Hepatocyte (in vitro differentiated cells): ENCODE data around the gene SLC35G6. TPM values are rescaled to one million over a fixed set of nuclear protein-coding genes. Genes with fewer than 3 reads are reported as not detected.

Experiments
- DNase-seq: peaks from one replicate; pipeline ENCODE4 v3.0.0-alpha.2; 2016; ENCODE audit warnings: low spot score
- H2AFZ ChIP-seq: fragments of 200-600 bp; sonication (generic); 2 replicates; pipeline ENCODE4 v1.6.0; 2016; ENCODE audit warnings: antibody characterized with exemption, mild to moderate bottlenecking
- H3K27ac ChIP-seq: fragments of 200-600 bp; sonication (generic); 2 replicates; pipeline ENCODE4 v1.5.1; 2016; ENCODE audit warnings: mild to moderate bottlenecking
- H3K27me3 ChIP-seq: fragments of 200-600 bp; sonication (generic); 2 replicates; pipeline ENCODE4 v1.6.1; 2016
- H3K36me3 ChIP-seq: fragments of 200-600 bp; sonication (generic); replicated peaks from 2 replicates; pipeline ENCODE4 v1.5.1; 2016; ENCODE audit warnings: low read depth; ENCODE audit not compliant: insufficient read depth
- H3K4me1 ChIP-seq: fragments of 200-600 bp; sonication (generic); 2 replicates; pipeline ENCODE4 v1.5.1; 2016; ENCODE audit warnings: mild to moderate bottlenecking, moderate library complexity; ENCODE audit not compliant: insufficient read depth
- H3K4me2 ChIP-seq: fragments of 200-600 bp; sonication (generic); 2 replicates; pipeline ENCODE4 v1.6.0; 2016
- H3K4me3 ChIP-seq: fragments of 200-600 bp; sonication (generic); 2 replicates; pipeline ENCODE4 v1.5.1; 2016; ENCODE audit warnings: mild to moderate bottlenecking
- H3K79me2 ChIP-seq: fragments of 200-600 bp; sonication (generic); 2 replicates; pipeline ENCODE4 v1.6.0; 2017; ENCODE audit warnings: mild to moderate bottlenecking
- H3K9me2 ChIP-seq: fragments of 200-600 bp; sonication (generic); replicated peaks from 2 replicates; pipeline ENCODE4 v1.6.0; 2017; ENCODE audit warnings: mild to moderate bottlenecking; ENCODE audit not compliant: insufficient read depth
- H3K9me3 ChIP-seq: fragments of 200-600 bp; sonication (generic); 2 replicates; pipeline ENCODE4 v1.5.1; 2016; ENCODE audit warnings: low read depth, mild to moderate bottlenecking
- H4K20me1 ChIP-seq: fragments of 200-600 bp; sonication (generic); 2 replicates; pipeline ENCODE4 v1.6.0; 2016; ENCODE audit warnings: mild to moderate bottlenecking; ENCODE audit not compliant: insufficient read depth, poor library complexity, severe bottlenecking
- EZH2 ChIP-seq: fragments of 200-600 bp; sonication (generic); IDR thresholded peaks from 2 replicates; pipeline ENCODE4 v1.6.1; 2016; ENCODE audit warnings: antibody characterized with exemption, mild to moderate bottlenecking, borderline replicate concordance
- EZH2phosphoT487 ChIP-seq: fragments of 200-600 bp; sonication (generic); IDR thresholded peaks from one replicate; pipeline ENCODE4 v1.6.1; 2018; ENCODE audit warnings: antibody characterized with exemption, mild to moderate bottlenecking, low read depth, moderate library complexity; ENCODE audit not compliant: unreplicated experiment, severe bottlenecking
- WGBS: methylation state at CpG from one replicate; pipeline ENCODE4 v1.1.6; 2016; ENCODE audit warnings: low lambda C conversion rate; ENCODE audit errors: missing lambda C conversion rate; 5-methylcytosine and 5-hydroxymethylcytosine counted together
- polyA plus RNA-seq: library from polyadenylated mRNA; unstranded; fragments of >200 nt; fragmentation: Nextera tagmentation; extraction: Ambion mirVana; gene quantifications from 2 replicates; pipeline ENCODE4 v1.2.1, GENCODE V29; 2016
- total RNA-seq: library from RNA; depleted of rRNA; stranded (reverse); fragments of >200 nt; gene quantifications from 2 replicates; pipeline ENCODE4 v1.2.3, GENCODE V29; 2014
- TF ChIP-seq, protein P1 (sequence below): fragments of 200-600 bp; sonication (generic); IDR thresholded peaks from 2 replicates; pipeline ENCODE4 v1.5.1; 2016; ENCODE audit warnings: antibody characterized with exemption, mild to moderate bottlenecking; ENCODE audit not compliant: poor library complexity

SLC35G6 gene
- total and polyA plus RNA-seq, 2 experiments from 2014 or later: 0.30 TPM; not detected in 1

DNA sequence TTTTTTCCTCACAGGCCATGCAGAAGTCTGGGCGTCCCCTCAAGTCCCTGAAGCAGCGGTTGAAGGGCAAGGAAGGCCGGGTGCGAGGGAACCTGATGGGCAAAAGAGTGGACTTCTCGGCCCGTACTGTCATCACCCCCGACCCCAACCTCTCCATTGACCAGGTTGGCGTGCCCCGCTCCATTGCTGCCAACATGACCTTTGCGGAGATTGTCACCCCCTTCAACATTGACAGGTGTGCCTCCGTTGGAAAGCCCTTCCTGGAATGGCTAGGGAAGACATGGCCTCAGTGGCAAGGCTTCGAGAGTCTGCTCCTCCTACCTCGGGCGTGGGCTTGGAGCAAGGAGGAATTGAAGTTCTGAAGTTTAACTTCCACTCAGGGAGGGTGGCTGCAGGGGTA, 16.4 kb downstream of the SLC35G6 start:
- no peak for DNase-seq
- Histone ChIP-seq H3K9me3 (no peaks in the 10 kb centered on the region), H3K9me2 (no peaks in the 10 kb centered on the region), H4K20me1 (peaks cover 39% of the 10 kb centered on the region), H3K27ac (no peak overlapping the region), H3K79me2 (peaks cover 50% of the 10 kb centered on the region), H3K4me2 (no peak overlapping the region), H3K36me3 (peaks cover 4% of the 10 kb centered on the region), H3K4me3 (no peak overlapping the region), H3K4me1 (no peaks in the 10 kb centered on the region), H3K27me3 (no peaks in the 10 kb centered on the region), H2AFZ (no peak overlapping the region)
- TF ChIP-seq EZH2 (no peak), EZH2phosphoT487 (no peak)
- TF ChIP-seq, protein P1, sequence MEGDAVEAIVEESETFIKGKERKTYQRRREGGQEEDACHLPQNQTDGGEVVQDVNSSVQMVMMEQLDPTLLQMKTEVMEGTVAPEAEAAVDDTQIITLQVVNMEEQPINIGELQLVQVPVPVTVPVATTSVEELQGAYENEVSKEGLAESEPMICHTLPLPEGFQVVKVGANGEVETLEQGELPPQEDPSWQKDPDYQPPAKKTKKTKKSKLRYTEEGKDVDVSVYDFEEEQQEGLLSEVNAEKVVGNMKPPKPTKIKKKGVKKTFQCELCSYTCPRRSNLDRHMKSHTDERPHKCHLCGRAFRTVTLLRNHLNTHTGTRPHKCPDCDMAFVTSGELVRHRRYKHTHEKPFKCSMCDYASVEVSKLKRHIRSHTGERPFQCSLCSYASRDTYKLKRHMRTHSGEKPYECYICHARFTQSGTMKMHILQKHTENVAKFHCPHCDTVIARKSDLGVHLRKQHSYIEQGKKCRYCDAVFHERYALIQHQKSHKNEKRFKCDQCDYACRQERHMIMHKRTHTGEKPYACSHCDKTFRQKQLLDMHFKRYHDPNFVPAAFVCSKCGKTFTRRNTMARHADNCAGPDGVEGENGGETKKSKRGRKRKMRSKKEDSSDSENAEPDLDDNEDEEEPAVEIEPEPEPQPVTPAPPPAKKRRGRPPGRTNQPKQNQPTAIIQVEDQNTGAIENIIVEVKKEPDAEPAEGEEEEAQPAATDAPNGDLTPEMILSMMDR: no peak
- WGBS: 98% methylated on average over 14 of the region's 14 CpGs

DNA sequence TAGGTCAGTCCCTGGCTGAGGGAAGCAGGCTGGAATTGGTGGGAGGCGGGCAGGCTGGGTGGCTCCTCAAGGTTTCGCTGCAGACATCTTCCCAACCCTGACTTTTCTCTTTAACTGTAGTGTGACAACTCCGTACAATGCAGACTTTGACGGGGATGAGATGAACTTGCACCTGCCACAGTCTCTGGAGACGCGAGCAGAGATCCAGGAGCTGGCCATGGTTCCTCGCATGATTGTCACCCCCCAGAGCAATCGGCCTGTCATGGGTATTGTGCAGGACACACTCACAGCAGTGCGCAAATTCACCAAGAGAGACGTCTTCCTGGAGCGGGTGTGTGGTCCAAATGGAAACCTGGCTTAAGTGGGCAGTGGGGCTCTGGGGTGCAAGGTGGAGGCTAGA, 17.9 kb downstream of the SLC35G6 start:
- Histone ChIP-seq H4K20me1 (peaks cover 23% of the 10 kb centered on the region), H3K27me3 (no peaks in the 10 kb centered on the region), H3K4me3 (no peak overlapping the region), H3K4me1 (no peaks in the 10 kb centered on the region), H3K36me3 (peaks cover 4% of the 10 kb centered on the region), H3K9me3 (no peaks in the 10 kb centered on the region), H3K4me2 (no peak overlapping the region), H3K27ac (no peak overlapping the region), H2AFZ (no peak overlapping the region), H3K9me2 (no peaks in the 10 kb centered on the region), H3K79me2 (peaks cover 35% of the 10 kb centered on the region)
- 97% methylated on average over 11 of the region's 11 CpGs for WGBS
- no peak for TF ChIP-seq EZH2
- no peak for TF ChIP-seq EZH2phosphoT487
- TF ChIP-seq, protein P1: no peak
- DNase-seq: no peak

DNA sequence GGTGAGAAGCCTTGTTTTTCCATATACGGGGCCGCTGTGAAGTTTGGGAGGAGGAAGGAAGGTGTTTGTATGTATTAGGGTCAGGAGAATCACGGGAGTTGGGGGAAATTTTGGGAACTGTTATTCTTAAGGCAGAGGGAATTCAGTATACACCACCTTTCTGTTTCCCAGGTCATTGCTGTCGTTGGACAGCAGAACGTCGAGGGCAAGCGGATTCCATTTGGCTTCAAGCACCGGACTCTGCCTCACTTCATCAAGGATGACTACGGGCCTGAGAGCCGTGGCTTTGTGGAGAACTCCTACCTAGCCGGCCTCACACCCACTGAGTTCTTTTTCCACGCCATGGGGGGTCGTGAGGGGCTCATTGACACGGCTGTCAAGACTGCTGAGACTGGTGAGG, 20.5 kb downstream of the SLC35G6 start:
- Histone ChIP-seq H3K4me2 (no peak overlapping the region), H3K9me3 (no peaks in the 10 kb centered on the region), H3K36me3 (peaks cover 4% of the 10 kb centered on the region), H3K4me3 (no peak overlapping the region), H4K20me1 (no peaks in the 10 kb centered on the region), H3K4me1 (no peaks in the 10 kb centered on the region), H2AFZ (no peak overlapping the region), H3K27ac (no peak overlapping the region), H3K79me2 (peaks cover 9% of the 10 kb centered on the region), H3K27me3 (no peaks in the 10 kb centered on the region), H3K9me2 (no peaks in the 10 kb centered on the region)
- DNase-seq: no peak
- WGBS: 92% methylated on average over 14 of the region's 14 CpGs
- TF ChIP-seq, protein P1: no peak
- TF ChIP-seq EZH2: no peak
- no peak for TF ChIP-seq EZH2phosphoT487
